Muscle of leg (tissue), 11 donors: ENCODE results near the gene UBE3C. TPM values are rescaled to one million over a fixed set of nuclear protein-coding genes. Genes with fewer than 3 reads are reported as not detected.

Experiments
- DNase-seq: peaks from one replicate; pipeline ENCODE4 v3.0.0; 2013
- H3K27ac ChIP-seq: one replicate; pipeline ENCODE4 v1.5.1; 2013; ENCODE audit warnings: mild to moderate bottlenecking, low read length, control low read depth
- H3K27me3 ChIP-seq: one replicate; pipeline ENCODE4 v1.6.1; 2013; ENCODE audit warnings: low read length; ENCODE audit not compliant: control insufficient read depth, insufficient read depth
- H3K36me3 ChIP-seq: one replicate; pipeline ENCODE4 v1.6.1; 2013; ENCODE audit warnings: low read length; ENCODE audit not compliant: control insufficient read depth, insufficient read depth
- H3K4me1 ChIP-seq: one replicate; pipeline ENCODE4 v1.6.1; 2013; ENCODE audit warnings: low read length; ENCODE audit not compliant: control insufficient read depth, insufficient read depth
- H3K4me3 ChIP-seq: one replicate; pipeline ENCODE4 v1.5.1; 2013; ENCODE audit warnings: low read length, control low read depth
- H3K9me3 ChIP-seq: replicated peaks from 2 replicates; pipeline ENCODE4 v1.6.1; 2013; ENCODE audit warnings: low read depth, low read length; ENCODE audit not compliant: control insufficient read depth
- WGBS: methylation state at CpG from one replicate; pipeline ENCODE4 v1.1.5; 2013; ENCODE audit warnings: missing lambda C conversion rate; ENCODE audit not compliant: insufficient coverage; 5-methylcytosine and 5-hydroxymethylcytosine counted together
- polyA plus RNA-seq, 8 donors: library from polyadenylated mRNA; unstranded; fragments of 120-200 nt; gene quantifications; one replicate each; pipeline versions ENCODE4 v1.2.1 to v1.2.3, GENCODE V29; 2013; ENCODE audit warnings: inconsistent platforms in 1 of 8, low replicate concordance in 1 of 8; ENCODE audit not compliant: insufficient read length in 8 of 8, insufficient read depth in 1 of 8
- total RNA-seq: library from RNA; stranded (reverse); fragments of 120-200 nt; gene quantifications from one replicate; pipeline ENCODE4 v1.2.4, GENCODE V29; 2013

The UBE3C gene
- total and polyA plus RNA-seq, 9 donors = 29.7 to 39.9 (median 33.4) TPM

DNA sequence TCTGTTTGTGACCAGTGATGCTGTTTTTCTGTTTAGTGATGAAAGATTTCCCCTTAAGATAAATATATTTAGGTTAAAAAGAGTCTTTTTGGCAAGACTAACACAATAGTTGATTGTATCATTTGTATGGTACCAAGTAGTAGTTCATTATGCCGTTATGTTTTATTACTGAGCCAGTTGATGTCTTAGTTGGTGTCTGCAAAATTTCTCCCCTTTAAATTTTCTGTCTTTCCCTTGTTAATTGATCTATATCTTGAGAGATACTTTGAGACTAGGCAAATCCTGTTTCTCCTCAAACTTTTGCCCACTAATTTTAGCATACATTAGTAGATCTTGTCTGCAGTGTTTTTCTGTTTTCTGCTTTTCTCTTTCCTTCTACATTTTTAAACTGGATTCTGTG is 21.7 kb downstream of the UBE3C start:
- Histone ChIP-seq H3K27ac (no peak overlapping the region), H3K4me3 (no peak overlapping the region), H3K27me3 (no peaks in the 10 kb centered on the region), H3K4me1 (no peaks in the 10 kb centered on the region), H3K9me3 (no peaks in the 10 kb centered on the region), H3K36me3 (peaks cover 13% of the 10 kb centered on the region)
- no CpG with 5 or more reads among the region's 1 CpG for WGBS
- no peak for DNase-seq

DNA sequence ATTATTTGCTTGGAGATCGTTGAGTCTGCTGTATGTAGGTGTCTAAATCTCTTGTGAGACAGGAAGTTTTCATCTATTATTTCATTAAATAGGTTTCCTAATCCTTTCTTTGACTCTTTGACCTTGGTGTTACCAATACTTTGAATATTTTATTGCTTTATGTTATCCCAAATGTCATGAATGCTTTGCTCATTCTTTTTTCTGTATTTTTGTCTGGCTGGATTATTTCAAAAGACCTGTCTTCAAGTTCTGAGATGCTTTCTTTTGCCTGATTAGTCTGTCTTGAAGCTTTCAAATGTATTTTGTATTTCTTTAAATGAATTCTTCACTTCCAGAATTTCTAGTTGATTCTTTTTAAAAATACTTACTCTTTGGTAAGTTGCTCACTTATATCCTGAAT is 27.3 kb downstream of the UBE3C start:
- whole genome bisulfite sequencing = no CpG with 5 or more reads among the region's 1 CpG
- H3K27ac ChIP-seq = no peak overlapping the region
- H3K9me3 ChIP-seq = no peaks in the 10 kb centered on the region
- no peak overlapping the region for H3K4me3 ChIP-seq
- H3K4me1 ChIP-seq = no peaks in the 10 kb centered on the region
- peaks cover 37% of the 10 kb centered on the region for H3K36me3 ChIP-seq
- no peak for DNase-seq
- H3K27me3 ChIP-seq = no peaks in the 10 kb centered on the region

DNA sequence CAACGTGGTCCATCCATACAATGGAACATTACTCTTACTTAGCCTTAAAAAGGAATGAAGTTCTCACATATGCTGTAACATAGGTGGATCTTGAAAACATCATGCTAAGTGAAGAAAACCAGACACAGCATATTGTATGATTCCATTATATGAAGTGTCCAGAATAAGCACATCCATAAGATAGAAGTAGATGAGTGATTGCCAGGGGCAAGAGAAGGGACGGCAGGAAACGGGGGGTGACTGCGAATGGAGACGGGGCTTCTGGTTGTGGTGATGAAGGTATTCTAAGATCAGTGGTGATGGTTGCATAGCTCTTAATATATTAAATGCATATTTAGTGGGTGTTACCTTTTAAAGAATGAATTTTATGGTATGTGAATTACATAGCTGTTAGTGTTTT is 29.8 kb downstream of the UBE3C start:
- Histone ChIP-seq H3K27ac (no peak overlapping the region), H3K4me3 (no peak overlapping the region), H3K27me3 (no peaks in the 10 kb centered on the region), H3K9me3 (no peaks in the 10 kb centered on the region), H3K4me1 (no peaks in the 10 kb centered on the region), H3K36me3 (peaks cover 53% of the 10 kb centered on the region)
- DNase-seq = no peak
- WGBS = no CpG with 5 or more reads among the region's 5 CpGs

DNA sequence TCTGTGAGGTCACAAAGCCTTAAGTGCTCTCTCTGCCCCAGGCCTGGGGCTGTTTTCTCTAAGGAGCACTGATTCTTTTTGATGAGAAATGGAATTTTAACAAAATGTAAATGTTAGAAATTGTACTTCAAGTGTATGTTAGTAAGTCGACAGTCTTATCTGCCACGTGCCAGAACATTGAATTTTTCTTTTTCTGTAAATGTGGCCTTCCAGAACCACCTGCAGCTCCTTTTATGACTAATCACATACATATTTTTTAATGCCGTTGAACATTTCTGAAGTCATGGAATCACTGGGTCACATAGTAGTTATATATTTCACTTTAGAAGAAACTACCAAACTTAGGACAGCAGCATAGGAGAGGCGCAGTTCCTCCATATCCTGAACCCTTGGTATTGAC is 38.0 kb downstream of the UBE3C start:
- Histone ChIP-seq H3K4me1 (no peaks in the 10 kb centered on the region), H3K4me3 (no peak overlapping the region), H3K9me3 (no peaks in the 10 kb centered on the region), H3K36me3 (peaks cover 46% of the 10 kb centered on the region), H3K27me3 (no peaks in the 10 kb centered on the region), H3K27ac (no peak overlapping the region)
- DNase-seq = no peak
- 100% methylated on average over 1 of the region's 4 CpGs for WGBS

DNA sequence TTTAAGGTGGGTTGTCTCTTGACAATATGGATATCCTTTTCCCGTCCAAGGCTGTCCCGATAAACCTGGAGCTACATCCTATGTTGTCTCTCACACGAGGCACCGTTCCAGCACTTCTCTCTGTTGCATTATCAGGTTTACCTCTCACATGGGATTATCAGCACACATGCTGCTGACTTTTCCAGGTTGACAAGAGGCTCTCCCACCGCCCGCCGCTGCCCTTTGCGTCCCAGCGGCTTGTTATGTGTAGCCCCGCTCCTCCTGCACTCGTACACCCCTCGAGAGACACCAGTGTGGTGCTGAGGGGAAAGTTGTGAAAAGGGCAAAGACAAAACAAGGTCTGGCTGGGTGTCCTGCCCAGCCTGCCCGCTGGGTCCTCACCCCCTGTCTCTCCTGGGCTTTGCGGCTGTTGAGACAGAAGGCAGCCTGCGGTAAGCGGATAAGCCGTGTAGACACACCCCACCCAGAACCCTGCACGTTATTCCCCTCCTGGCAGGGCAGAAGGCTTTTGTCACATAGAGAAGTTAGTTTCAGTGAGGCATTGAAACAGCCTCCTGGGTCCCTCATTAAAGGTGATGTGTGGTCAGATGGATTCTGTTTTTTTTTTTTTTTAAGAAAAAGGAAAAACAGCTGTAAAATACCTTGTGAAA is 38.7 kb downstream of the UBE3C start:
- Histone ChIP-seq H3K27ac (no peak overlapping the region), H3K4me3 (no peak overlapping the region), H3K4me1 (no peaks in the 10 kb centered on the region), H3K36me3 (peaks cover 44% of the 10 kb centered on the region), H3K27me3 (no peaks in the 10 kb centered on the region), H3K9me3 (no peaks in the 10 kb centered on the region)
- DNase-seq = no peak
- WGBS = 85% methylated on average over 14 of the region's 18 CpGs

DNA sequence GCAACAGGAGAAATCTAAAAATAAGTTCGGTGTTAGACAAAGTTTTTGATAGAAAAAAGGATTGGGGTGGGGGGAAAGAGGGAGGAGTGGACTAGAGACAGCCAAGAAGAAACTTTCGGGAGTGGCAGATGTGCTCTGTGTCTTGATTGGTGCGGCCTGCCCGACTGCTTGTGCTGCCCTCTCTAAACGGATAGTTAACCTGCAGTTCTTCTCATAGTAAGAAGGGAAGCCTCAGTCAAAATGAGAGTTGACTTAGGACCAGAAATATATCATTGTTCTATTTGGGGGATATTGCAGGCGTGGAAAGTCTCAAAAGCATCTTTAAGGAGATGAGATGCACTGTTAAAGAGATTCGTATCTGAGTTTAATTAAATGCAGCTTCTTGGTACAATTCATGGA is 39.3 kb downstream of the UBE3C start:
- H3K4me1 ChIP-seq = no peaks in the 10 kb centered on the region
- no peaks in the 10 kb centered on the region for H3K9me3 ChIP-seq
- no peak for DNase-seq
- no peaks in the 10 kb centered on the region for H3K27me3 ChIP-seq
- peaks cover 42% of the 10 kb centered on the region for H3K36me3 ChIP-seq
- no peak overlapping the region for H3K4me3 ChIP-seq
- H3K27ac ChIP-seq = no peak overlapping the region
- WGBS = 89% methylated on average over 2 of the region's 7 CpGs

DNA sequence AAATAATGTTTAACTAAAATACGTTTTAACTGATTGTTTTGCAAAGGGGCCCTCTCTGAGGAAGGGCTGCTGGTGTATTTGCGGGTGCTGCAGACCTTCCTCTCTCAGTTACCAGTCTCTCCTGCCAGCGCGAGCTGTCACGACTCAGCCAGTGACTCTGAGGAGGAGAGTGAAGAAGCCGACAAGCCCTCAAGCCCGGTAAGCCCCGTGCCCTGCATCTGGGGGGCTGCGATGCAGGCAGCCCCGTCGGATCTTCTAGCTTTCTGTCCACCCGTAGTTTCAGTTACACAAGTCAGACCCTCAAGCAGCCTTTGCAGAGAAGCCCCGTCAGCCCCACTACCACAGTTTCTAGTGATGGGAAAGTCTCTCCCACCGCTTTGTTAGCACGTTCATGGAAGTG is 45.1 kb downstream of the UBE3C start:
- Histone ChIP-seq H3K27me3 (no peaks in the 10 kb centered on the region), H3K36me3 (peaks cover 49% of the 10 kb centered on the region), H3K9me3 (no peaks in the 10 kb centered on the region), H3K4me1 (no peaks in the 10 kb centered on the region), H3K27ac (no peak overlapping the region), H3K4me3 (no peak overlapping the region)
- WGBS = 86% methylated on average over 6 of the region's 15 CpGs
- DNase-seq = no peak

DNA sequence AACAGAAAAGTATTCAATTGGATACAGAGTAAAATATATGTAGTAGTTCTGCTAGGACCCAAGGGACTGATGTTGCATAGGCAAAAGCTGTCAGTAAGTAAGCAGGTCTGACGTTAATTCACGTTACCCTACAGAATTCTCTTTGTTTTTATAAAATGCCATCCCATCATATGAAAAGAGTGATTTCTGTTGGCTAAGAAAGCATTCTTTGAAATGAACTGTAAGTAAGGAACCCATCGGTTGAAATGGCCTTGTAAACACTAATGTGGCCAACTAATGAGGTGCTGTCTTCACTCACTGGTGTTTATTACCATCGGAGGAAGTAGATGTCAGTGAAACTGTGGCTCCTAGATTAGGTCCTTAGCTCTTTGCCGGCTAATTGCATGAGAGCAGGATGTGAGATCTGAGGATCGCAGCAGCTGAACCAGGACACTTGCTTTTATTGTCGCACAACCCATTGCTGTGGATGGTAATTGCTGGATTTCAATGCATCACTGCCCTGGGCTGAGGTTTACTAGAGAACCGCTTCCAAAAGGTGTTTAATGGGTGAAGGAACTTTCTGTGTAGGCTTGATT is 49.5 kb downstream of the UBE3C start:
- Histone ChIP-seq H3K36me3 (peaks cover 52% of the 10 kb centered on the region), H3K4me1 (no peaks in the 10 kb centered on the region), H3K4me3 (no peak overlapping the region), H3K27me3 (no peaks in the 10 kb centered on the region), H3K9me3 (no peaks in the 10 kb centered on the region), H3K27ac (no peak overlapping the region)
- no peak for DNase-seq
- WGBS = 31% methylated on average over 4 of the region's 8 CpGs

DNA sequence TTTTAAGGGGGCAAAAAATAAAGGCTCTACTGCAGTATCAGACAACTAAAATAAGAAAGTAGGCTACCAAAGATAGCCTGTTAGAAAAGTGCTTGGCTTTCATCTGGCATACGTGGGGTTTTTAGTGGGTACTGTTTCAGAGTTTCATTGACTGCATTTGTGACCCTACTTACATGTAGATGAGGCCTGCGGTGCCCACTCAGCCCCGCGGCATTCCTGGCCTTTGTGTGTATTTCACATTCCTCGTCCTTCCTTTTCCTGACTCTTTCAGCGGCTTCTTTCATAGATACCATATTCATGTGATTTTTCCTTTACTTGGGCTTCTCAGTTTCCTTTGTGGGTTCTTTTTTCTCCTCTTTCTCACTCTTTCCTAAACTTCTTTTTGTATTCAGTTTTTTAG is 50.7 kb downstream of the UBE3C start:
- WGBS = 77% methylated on average over 5 of the region's 6 CpGs
- Histone ChIP-seq H3K27me3 (no peaks in the 10 kb centered on the region), H3K27ac (no peak overlapping the region), H3K36me3 (peaks cover 45% of the 10 kb centered on the region), H3K4me1 (no peaks in the 10 kb centered on the region), H3K9me3 (no peaks in the 10 kb centered on the region), H3K4me3 (no peak overlapping the region)
- no peak for DNase-seq

DNA sequence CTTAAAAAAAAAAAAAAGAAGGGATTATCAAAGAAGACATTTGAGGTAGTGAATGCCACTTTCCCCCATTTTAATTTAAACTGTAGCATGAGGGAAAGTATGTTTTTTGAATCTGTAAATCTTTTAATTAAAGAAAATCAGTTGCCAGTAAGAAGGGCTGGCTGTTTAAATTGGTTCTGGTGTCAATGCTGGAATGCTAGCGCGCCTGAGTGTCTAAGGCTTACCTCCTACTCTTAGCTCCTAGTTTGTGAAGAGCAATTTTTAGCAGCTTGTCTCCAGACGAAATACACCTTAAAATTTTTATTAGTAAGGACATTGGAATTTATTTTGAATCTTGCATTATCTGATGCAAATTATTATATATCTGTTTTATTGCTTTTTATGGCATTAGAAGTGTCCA is 54.1 kb downstream of the UBE3C start:
- Histone ChIP-seq H3K27me3 (no peaks in the 10 kb centered on the region), H3K4me3 (no peak overlapping the region), H3K36me3 (peaks cover 38% of the 10 kb centered on the region), H3K9me3 (no peaks in the 10 kb centered on the region), H3K4me1 (no peaks in the 10 kb centered on the region), H3K27ac (no peak overlapping the region)
- DNase-seq = no peak
- no CpG with 5 or more reads among the region's 3 CpGs for WGBS

DNA sequence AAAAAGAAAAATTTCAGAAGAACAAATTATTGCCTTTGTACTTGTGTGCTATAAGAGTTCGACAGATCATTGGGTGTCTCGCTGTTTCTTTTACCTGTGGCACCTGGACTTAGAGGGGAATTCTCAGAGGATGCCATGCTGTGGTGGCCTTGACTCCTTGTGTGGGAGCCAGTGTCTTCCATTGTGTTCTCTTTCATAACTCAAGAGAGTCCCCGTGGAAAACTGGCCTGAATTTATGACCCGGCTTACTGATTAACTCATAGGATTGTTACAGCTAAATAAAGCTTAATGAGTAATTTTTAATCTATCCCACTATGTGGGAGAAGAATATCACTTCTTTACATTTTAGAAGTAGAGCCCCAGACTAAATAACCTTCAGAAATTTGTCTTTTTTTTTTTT is 54.5 kb downstream of the UBE3C start:
- peaks cover 34% of the 10 kb centered on the region for H3K36me3 ChIP-seq

More for the DNA sequence above, 54.5 kb downstream of the UBE3C start:
- H3K4me1 ChIP-seq = no peaks in the 10 kb centered on the region
- no peak for DNase-seq
- no peaks in the 10 kb centered on the region for H3K9me3 ChIP-seq
- no peaks in the 10 kb centered on the region for H3K27me3 ChIP-seq
- no peak overlapping the region for H3K27ac ChIP-seq
- WGBS = 100% methylated on average over 1 of the region's 4 CpGs
- H3K4me3 ChIP-seq = no peak overlapping the region
